K562 (cell line): Measurements from ENCODE around the gene TYMP. TPM values are rescaled to one million over a fixed set of nuclear protein-coding genes. Genes with fewer than 3 reads are reported as not detected.
A peak's percentile ranks its signal among the peaks of the same experiment; 100 is the strongest.

ENCODE experiments used
- ATAC-seq: fragments of 200-7000 bp; cut with Tn5 transposase; 3 replicates; pipeline ENCODE4 v1.9.1; 2020; ENCODE audit warnings: moderate library complexity
- BruUV-seq: library from RNA; stranded (reverse); fragments of 400-500 nt; replicated peaks from 2 replicates; lab custom pipeline; 2021; lab: Mats Ljungman, UMichigan
- CTCF ChIA-PET: fragments of 300-600 bp; formaldehyde crosslinking; extraction: SDS; loops from one replicate; lab custom pipeline; 2021; ENCODE audit warnings: low intra/inter-chr PET ratio; lab: Yijun Ruan, JAX
- POLR2A ChIA-PET: fragments of 300-600, 350-650 bp; sonication (Branson Sonifier 250); formaldehyde crosslinking; extraction: SDS; loops from one replicate; lab custom pipeline; 2021; ENCODE audit warnings: antibody characterized with exemption, inconsistent platforms; lab: Yijun Ruan, JAX
- DNase-seq, 4 experiments: peaks; one replicate each; pipeline versions ENCODE4 v3.0.0 to v3.0.0-alpha.2; 2011 to 2018; ENCODE audit warnings: low spot score in 3 of 4, mixed read lengths in 3 of 4; ENCODE audit errors: extremely low read depth in 1 of 4
- FAIRE-seq: peaks from 2 replicates; lab custom pipeline; 2011; peaks lifted over from hg19 to GRCh38; lab: Jason Lieb, UNC
- H2AFZ ChIP-seq: 2 replicates; pipeline ENCODE4 v1.6.0; 2011; ENCODE audit warnings: low read depth, low read length, control low read depth, inconsistent platforms
- H3K27ac ChIP-seq: fragments of 200-600 bp; 3 replicates; pipeline ENCODE4 v1.8.0; 2011; ENCODE audit warnings: low read depth, mild to moderate bottlenecking, control low read depth, inconsistent platforms, low read length, moderate library complexity, mixed read lengths; ENCODE audit errors: extremely low read depth
- H3K27me3 ChIP-seq, 2 experiments: fragments of 300-600 bp in 1 of 2; 2 replicates in 1 of 2; 3 replicates in 1 of 2; pipeline versions ENCODE4 v1.6.0 to v1.8.0; 2011; ENCODE audit warnings: inconsistent platforms in 2 of 2, low read length in 2 of 2, mild to moderate bottlenecking in 1 of 2, mixed read lengths in 1 of 2, moderate library complexity in 1 of 2; ENCODE audit not compliant: control insufficient read depth in 2 of 2, insufficient read depth in 2 of 2
- H3K36me3 ChIP-seq: fragments of 300-600 bp; 3 replicates; pipeline ENCODE4 v1.8.0; 2011; ENCODE audit warnings: mild to moderate bottlenecking, low read length, inconsistent platforms; ENCODE audit not compliant: control insufficient read depth, insufficient read depth
- H3K4me1 ChIP-seq, 2 experiments: fragments of 200-600 bp in 1 of 2; replicated peaks in 1 of 2; 2 replicates in 1 of 2; 3 replicates in 1 of 2; pipeline versions ENCODE4 v1.5.1 to v1.8.0; 2011; ENCODE audit warnings: inconsistent platforms in 2 of 2, low read length in 2 of 2, mild to moderate bottlenecking in 1 of 2, mixed read lengths in 1 of 2, moderate library complexity in 1 of 2; ENCODE audit not compliant: control insufficient read depth in 2 of 2, insufficient read depth in 2 of 2
- H3K4me2 ChIP-seq: 2 replicates; pipeline ENCODE4 v1.6.1; 2011; ENCODE audit warnings: low read length, control low read depth, inconsistent platforms, mixed read lengths; ENCODE audit not compliant: insufficient read depth
- H3K4me3 ChIP-seq: fragments of 200-600 bp; sonication (generic), shearing (Covaris generic); 2 replicates; pipeline ENCODE4 v1.5.1; 2016; ENCODE audit warnings: control low read depth, inconsistent platforms
- H3K79me2 ChIP-seq: fragments of 200-600 bp; 3 replicates; pipeline ENCODE4 v1.8.0; 2011; ENCODE audit warnings: low read length, inconsistent platforms; ENCODE audit not compliant: control insufficient read depth, insufficient read depth
- H3K9ac ChIP-seq, 2 experiments: 2 replicates each; pipeline versions ENCODE4 v1.6.0 to v1.6.1; 2011; ENCODE audit warnings: low read depth in 2 of 2, low read length in 2 of 2, control low read depth in 1 of 2, inconsistent platforms in 1 of 2, mild to moderate bottlenecking in 1 of 2, mixed read lengths in 1 of 2; ENCODE audit not compliant: insufficient read depth in 1 of 2
- H3K9me1 ChIP-seq: one replicate; pipeline ENCODE4 v1.6.0; 2011; ENCODE audit warnings: inconsistent platforms, mild to moderate bottlenecking, low read length, moderate library complexity; ENCODE audit not compliant: control insufficient read depth, insufficient read depth
- H3K9me3 ChIP-seq: replicated peaks from 2 replicates; pipeline ENCODE4 v1.5.1; 2011; ENCODE audit warnings: low read depth, low read length, inconsistent platforms; ENCODE audit not compliant: control insufficient read depth, insufficient read depth
- H4K20me1 ChIP-seq: replicated peaks from 2 replicates; pipeline ENCODE4 v1.6.1; 2011; ENCODE audit warnings: low read length, inconsistent platforms, mixed read lengths; ENCODE audit not compliant: control insufficient read depth, insufficient read depth
- CBFA2T2 ChIP-seq: fragments of 450-650 bp; conservative IDR thresholded peaks from 2 replicates; pipeline ENCODE4 v1.6.1; 2017; ENCODE audit warnings: mild to moderate bottlenecking
- CHD1 ChIP-seq: fragments of 200-600 bp; sonication (generic); IDR thresholded peaks from one replicate; pipeline ENCODE4 v1.6.1; 2012; ENCODE audit warnings: mild to moderate bottlenecking, moderate library complexity, low read length, inconsistent platforms
- FOSL1 ChIP-seq: fragments of 200-800 bp; sonication (Bioruptor generic); conservative IDR thresholded peaks from 2 replicates; pipeline ENCODE4 v1.6.1; 2016; ENCODE audit warnings: missing genetic modification characterization, missing compliant biosample characterization
- KDM1A ChIP-seq, 2 experiments: fragments of 450-650 bp; IDR thresholded peaks; 2 replicates each; pipeline ENCODE4 v1.6.1; 2016; ENCODE audit warnings: mild to moderate bottlenecking in 2 of 2
- NR2F6 ChIP-seq: fragments of 450-650 bp; formaldehyde crosslinking; IDR thresholded peaks from 2 replicates; pipeline ENCODE4 v1.4.0; 2020; ENCODE audit warnings: mild to moderate bottlenecking
- SAFB2 ChIP-seq: fragments of 200-400 bp; formaldehyde crosslinking; IDR thresholded peaks from 2 replicates; pipeline ENCODE4 v1.6.1; 2018; ENCODE audit warnings: borderline replicate concordance, low read length, low read depth, moderate library complexity; ENCODE audit not compliant: severe bottlenecking
- SIRT6 ChIP-seq: IDR thresholded peaks from one replicate; pipeline ENCODE4 v1.6.1; 2012; ENCODE audit warnings: low read depth, mild to moderate bottlenecking, control low read depth, inconsistent platforms, low read length, moderate library complexity
- ZKSCAN8 ChIP-seq: fragments of 200-800 bp; sonication (Bioruptor generic); IDR thresholded peaks from 2 replicates; pipeline ENCODE4 v1.6.1; 2016; ENCODE audit warnings: missing genetic modification characterization, missing compliant biosample characterization
- WGBS: fragments of 100-300 bp; shearing (Covaris generic); methylation state at CpG from one replicate; pipeline ENCODE4 v1.1.6; 2016; ENCODE audit warnings: low coverage, mixed read lengths; ENCODE audit not compliant: insufficient coverage; ENCODE audit errors: missing lambda C conversion rate; 5-methylcytosine and 5-hydroxymethylcytosine counted together
- in situ Hi-C: fragments of 300-500 bp; cut with MboI; formaldehyde crosslinking; loops from 4 replicates; pipeline ENCODE4 v1.15.0; 2018; ENCODE audit warnings: inconsistent platforms, mixed read lengths
- intact Hi-C: fragments of 100-400 bp; cut with micrococcal nuclease; formaldehyde crosslinking; loops from 2 replicates; pipeline ENCODE4 v1.14.2; 2022
- polyA plus RNA-seq, 8 experiments: library from polyadenylated mRNA; depleted of rRNA in 4 of 8; stranded (reverse) in 5 of 8; unstranded in 3 of 8; fragments of >200 nt; fragmentation: Nextera tagmentation in 2 of 8; fragmentation: Illumina TruSeq in 1 of 8; extraction: Ambion mirVana in 2 of 8; extraction: Trizol in 1 of 8; gene quantifications; 2 replicates each; pipeline versions ENCODE4 v1.2.1 to v1.2.3, GENCODE V29; 2011 to 2014; ENCODE audit warnings: inconsistent platforms in 1 of 8, missing spikeins in 1 of 8
- total RNA-seq, 7 experiments: library from RNA; depleted of rRNA in 6 of 7; stranded (reverse); fragments of >200 nt in 6 of 7; fragmentation: Illumina TruSeq in 2 of 7; extraction: Trizol in 2 of 7; gene quantifications; 2 replicates each; pipeline versions ENCODE4 v1.2.1 to v1.2.3, GENCODE V29; 2011 to 2021; ENCODE audit warnings: low replicate concordance in 1 of 7
- TF ChIP-seq, protein P1 (sequence below): fragments of 450-650 bp; IDR thresholded peaks from 2 replicates; pipeline ENCODE4 v1.6.1; 2016; ENCODE audit warnings: mild to moderate bottlenecking, moderate library complexity

Gene TYMP
- total and polyA plus RNA-seq, 9 of the 15 experiments (the other 6 are each of a cell fraction or from before 2014, with no cell fraction given), result 0.03 to 4.0 (median 2.4) TPM; not detected in 4

- CTCF ChIA-PET, result no interaction called here
- Histone ChIP-seq H3K27me3 (no peaks in the 10 kb centered on the region), H3K79me2 (no peaks in the 10 kb centered on the region), H3K36me3 (no peaks in the 10 kb centered on the region), H4K20me1 (no peaks in the 10 kb centered on the region), H3K4me2 (no peak overlapping the region), H3K27ac (no peak overlapping the region), H2AFZ (no peak overlapping the region), H3K9ac (no peak overlapping the region), H3K9me1 (no peaks in the 10 kb centered on the region), H3K4me1 (peaks cover 15 to 34% of the 10 kb centered on the region in 2 experiments), H3K9me3 (no peaks in the 10 kb centered on the region), H3K4me3 (no peak overlapping the region)
- in situ Hi-C loops (no loop called here), intact Hi-C loops (no loop called here)
- ATAC-seq (no peak), DNase-seq (no peak), FAIRE-seq (peak; percentile 23)
- BruUV-seq, result no TSS peak
- POLR2A ChIA-PET, result interaction anchor here (0.6 kb wide), 1 partner anchor 17 kb away, joined by 5 read pairs; no protein-coding TSS in a partner anchor
- 85% methylated on average over 11 of the region's 19 CpGs for WGBS
- no peak for TF ChIP-seq ZKSCAN8 (CRISPR knock-in tag)
- TF ChIP-seq SIRT6, result no peak
- TF ChIP-seq, protein P1, sequence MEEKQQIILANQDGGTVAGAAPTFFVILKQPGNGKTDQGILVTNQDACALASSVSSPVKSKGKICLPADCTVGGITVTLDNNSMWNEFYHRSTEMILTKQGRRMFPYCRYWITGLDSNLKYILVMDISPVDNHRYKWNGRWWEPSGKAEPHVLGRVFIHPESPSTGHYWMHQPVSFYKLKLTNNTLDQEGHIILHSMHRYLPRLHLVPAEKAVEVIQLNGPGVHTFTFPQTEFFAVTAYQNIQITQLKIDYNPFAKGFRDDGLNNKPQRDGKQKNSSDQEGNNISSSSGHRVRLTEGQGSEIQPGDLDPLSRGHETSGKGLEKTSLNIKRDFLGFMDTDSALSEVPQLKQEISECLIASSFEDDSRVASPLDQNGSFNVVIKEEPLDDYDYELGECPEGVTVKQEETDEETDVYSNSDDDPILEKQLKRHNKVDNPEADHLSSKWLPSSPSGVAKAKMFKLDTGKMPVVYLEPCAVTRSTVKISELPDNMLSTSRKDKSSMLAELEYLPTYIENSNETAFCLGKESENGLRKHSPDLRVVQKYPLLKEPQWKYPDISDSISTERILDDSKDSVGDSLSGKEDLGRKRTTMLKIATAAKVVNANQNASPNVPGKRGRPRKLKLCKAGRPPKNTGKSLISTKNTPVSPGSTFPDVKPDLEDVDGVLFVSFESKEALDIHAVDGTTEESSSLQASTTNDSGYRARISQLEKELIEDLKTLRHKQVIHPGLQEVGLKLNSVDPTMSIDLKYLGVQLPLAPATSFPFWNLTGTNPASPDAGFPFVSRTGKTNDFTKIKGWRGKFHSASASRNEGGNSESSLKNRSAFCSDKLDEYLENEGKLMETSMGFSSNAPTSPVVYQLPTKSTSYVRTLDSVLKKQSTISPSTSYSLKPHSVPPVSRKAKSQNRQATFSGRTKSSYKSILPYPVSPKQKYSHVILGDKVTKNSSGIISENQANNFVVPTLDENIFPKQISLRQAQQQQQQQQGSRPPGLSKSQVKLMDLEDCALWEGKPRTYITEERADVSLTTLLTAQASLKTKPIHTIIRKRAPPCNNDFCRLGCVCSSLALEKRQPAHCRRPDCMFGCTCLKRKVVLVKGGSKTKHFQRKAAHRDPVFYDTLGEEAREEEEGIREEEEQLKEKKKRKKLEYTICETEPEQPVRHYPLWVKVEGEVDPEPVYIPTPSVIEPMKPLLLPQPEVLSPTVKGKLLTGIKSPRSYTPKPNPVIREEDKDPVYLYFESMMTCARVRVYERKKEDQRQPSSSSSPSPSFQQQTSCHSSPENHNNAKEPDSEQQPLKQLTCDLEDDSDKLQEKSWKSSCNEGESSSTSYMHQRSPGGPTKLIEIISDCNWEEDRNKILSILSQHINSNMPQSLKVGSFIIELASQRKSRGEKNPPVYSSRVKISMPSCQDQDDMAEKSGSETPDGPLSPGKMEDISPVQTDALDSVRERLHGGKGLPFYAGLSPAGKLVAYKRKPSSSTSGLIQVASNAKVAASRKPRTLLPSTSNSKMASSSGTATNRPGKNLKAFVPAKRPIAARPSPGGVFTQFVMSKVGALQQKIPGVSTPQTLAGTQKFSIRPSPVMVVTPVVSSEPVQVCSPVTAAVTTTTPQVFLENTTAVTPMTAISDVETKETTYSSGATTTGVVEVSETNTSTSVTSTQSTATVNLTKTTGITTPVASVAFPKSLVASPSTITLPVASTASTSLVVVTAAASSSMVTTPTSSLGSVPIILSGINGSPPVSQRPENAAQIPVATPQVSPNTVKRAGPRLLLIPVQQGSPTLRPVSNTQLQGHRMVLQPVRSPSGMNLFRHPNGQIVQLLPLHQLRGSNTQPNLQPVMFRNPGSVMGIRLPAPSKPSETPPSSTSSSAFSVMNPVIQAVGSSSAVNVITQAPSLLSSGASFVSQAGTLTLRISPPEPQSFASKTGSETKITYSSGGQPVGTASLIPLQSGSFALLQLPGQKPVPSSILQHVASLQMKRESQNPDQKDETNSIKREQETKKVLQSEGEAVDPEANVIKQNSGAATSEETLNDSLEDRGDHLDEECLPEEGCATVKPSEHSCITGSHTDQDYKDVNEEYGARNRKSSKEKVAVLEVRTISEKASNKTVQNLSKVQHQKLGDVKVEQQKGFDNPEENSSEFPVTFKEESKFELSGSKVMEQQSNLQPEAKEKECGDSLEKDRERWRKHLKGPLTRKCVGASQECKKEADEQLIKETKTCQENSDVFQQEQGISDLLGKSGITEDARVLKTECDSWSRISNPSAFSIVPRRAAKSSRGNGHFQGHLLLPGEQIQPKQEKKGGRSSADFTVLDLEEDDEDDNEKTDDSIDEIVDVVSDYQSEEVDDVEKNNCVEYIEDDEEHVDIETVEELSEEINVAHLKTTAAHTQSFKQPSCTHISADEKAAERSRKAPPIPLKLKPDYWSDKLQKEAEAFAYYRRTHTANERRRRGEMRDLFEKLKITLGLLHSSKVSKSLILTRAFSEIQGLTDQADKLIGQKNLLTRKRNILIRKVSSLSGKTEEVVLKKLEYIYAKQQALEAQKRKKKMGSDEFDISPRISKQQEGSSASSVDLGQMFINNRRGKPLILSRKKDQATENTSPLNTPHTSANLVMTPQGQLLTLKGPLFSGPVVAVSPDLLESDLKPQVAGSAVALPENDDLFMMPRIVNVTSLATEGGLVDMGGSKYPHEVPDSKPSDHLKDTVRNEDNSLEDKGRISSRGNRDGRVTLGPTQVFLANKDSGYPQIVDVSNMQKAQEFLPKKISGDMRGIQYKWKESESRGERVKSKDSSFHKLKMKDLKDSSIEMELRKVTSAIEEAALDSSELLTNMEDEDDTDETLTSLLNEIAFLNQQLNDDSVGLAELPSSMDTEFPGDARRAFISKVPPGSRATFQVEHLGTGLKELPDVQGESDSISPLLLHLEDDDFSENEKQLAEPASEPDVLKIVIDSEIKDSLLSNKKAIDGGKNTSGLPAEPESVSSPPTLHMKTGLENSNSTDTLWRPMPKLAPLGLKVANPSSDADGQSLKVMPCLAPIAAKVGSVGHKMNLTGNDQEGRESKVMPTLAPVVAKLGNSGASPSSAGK, result no peak
- no peak for TF ChIP-seq KDM1A (IDR thresholded peaks at IDR 0.05)
- no peak for TF ChIP-seq CBFA2T2
- TF ChIP-seq NR2F6 (CRISPR knock-in tag), result no peak
- TF ChIP-seq CHD1, result no peak
- TF ChIP-seq SAFB2, result no peak
- TF ChIP-seq FOSL1 (tag), result no peak
Measured at GRCh38 chr22:50542416-50542927, 12.7 kb upstream of the TYMP start.
